HG02588 (cell line): ENCODE measurements around the gene CCNT2.
"Not testable (repeated sequence)": the region's sequence is repeated elsewhere in the genome, so short reads cannot be mapped to it uniquely, and the experiment has no call there.

Experiments
- ATAC-seq: cut with Tn5 transposase; IDR thresholded peaks from one replicate; pipeline ENCODE4 v1.9.1; 2021; ENCODE audit warnings: mild to moderate bottlenecking, moderate library complexity; ENCODE audit not compliant: unreplicated experiment

Gene CCNT2

DNA sequence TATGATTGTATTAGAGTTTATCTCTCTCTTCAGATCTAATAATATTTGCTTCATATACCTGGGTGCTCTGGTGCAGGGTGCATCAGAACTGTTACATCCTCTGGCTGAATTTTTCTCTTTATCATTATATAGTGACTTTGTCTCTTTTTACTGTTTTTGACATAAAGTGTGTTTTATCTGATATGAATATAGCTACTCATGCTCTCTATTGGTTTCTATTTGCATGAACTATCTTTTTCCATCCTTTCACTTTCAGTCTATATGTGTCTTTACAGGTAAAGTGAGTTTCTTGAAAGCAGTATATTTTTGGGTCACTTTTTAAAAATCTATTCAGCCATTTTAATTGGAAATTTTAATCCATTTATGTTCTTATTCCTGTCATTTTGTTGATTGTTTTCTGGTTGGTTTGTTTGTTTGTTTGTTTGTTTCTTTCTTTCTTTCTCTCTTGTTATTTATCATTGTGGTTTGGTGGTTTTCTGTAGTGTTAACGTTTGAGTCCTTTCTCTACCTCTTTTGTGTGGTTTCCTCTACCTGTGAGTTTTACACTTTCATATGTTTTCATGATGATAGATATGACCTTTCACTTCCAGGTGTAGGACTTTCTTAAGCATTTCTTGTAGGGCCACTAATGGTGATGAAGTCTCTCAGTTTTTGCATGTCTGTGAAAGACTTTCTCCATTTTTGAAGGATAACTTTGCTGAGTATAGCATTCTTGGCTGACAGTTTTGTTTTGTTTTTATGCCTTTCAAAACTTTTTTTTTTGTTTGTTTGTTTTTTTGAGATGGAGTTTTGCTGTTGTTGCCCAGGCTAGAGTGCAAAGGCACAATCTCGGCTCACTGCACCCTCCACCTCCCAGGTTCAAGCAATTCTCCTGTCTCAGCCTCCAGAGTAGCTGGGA is 54.9 kb downstream of the CCNT2 start:
- ATAC-seq, result no peak

GRCh38 chr2:134975281-134976009 is 56.8 kb downstream of the CCNT2 start:
- ATAC-seq, result no peak

DNA sequence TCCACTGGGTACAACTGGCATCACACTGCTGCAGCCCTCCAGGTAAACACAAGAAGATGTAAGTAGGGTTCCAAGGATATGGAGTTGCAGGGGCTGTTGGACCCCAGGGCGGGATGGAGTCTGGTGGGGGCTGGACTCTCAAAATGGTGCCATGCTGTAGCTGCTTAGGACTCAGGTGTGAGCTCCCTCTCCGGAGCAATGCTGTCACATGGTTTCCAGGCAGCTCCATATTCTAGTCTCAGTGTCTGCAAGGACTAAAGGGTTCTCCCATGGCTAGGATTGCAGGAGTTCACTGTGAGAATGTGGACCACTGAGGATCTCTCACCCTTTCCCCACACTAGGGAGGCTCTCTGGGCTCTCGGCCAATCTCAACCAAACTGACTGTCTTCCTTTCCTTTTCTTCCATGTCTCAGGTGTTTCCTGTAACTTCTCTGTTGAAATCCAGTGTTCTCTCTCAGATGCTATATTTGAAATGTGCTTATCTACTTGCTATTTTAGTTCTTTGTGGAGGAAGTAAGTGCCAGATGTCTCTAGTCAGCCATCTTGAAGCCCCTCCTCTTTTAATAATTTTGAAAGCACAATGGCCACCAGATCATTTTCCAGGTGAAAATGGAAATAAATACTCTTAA is 57.6 kb downstream of the CCNT2 start:
- no peak for ATAC-seq

DNA sequence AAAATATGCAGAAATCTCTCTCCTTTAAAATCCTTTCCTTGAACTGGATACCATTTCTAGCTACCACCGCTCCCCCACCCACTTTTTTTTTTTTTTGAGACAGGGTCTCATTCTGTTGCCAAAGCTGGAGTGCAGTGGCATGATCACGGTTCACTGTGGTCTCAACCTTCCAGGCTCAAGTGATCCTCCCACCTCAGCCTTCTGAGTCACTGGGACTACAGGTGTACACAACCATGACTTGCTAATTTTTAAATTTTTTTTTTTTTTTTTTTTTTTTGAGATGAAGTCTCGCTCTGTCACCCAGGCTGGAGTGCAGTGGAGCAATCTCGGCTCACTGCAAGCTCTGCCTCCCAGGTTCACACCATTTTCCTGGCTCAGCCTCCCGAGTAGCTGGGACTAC is 58.5 kb downstream of the CCNT2 start:
- not testable (repeated sequence) for ATAC-seq

- no peak for ATAC-seq
Observed at GRCh38 chr2:134979221-134979620, 60.6 kb downstream of the CCNT2 start.

GRCh38 chr2:134980639-134981038 is 62.0 kb downstream of the CCNT2 start:
- no peak for ATAC-seq

DNA sequence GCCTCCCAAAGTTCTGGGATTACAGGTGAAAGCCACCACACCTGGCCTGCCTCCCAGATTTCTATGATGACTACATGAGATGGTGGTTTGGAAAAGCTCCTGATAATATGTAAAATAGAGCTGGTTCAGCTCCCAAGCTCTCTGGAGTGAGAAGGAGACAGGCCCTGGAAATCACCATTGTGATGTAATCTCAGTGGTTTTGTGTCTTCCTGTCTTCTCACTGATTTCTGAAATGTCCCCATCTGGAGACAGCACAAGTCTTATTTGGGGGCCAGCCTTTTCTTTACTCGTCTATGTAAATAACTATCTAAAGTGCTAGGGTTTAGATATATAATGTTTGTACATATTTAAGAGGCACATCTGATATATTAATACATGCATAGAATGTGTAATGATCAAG is 64.0 kb downstream of the CCNT2 start:
- no peak for ATAC-seq

DNA sequence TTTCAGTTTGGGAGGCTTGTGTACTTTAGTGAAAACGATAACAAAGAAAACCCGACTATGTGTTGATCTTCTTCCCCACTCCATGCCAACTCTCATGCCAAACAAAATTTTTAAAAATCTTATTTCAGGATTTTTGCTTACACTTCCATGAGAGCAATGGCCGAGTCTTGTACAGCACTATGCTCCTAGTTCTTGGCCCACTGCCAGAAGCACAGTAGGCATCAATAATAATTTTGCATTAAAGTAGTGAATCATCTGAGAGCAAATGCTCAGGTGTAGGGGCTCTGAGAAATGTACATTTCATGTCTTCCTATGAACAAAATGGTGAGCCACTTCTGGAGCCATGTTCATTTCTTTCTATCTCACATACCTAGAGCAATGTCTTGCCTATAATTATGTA is 66.4 kb downstream of the CCNT2 start:
- ATAC-seq, result no peak

DNA sequence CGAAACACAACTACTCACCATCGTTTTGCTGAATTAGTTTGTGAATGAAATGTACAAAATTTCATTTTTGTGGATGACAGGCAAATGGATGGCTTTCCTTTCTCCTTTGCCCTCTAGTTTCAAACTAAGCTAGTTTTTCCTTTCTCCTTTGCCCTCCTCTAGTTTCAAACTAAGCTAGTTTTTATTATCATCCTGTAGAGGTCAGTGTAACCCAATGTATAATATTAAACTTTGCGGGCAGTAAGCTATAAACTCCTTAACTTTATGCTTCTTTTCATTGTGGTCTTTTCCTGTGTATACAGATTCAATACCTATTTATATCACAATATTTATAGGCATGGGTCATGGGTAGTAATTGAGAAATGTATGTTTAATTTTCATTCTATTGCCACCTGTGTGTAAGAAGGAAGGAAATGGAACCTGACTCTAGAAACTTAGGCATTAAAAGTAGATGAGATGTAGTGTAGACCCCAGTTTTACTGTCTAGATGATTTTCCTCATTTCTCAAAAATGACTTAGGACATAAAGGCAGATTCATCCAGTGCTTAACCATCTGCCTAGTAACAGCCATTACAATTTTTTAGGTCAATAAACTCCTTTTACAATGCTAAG is 70.5 kb downstream of the CCNT2 start:
- no peak for ATAC-seq

DNA sequence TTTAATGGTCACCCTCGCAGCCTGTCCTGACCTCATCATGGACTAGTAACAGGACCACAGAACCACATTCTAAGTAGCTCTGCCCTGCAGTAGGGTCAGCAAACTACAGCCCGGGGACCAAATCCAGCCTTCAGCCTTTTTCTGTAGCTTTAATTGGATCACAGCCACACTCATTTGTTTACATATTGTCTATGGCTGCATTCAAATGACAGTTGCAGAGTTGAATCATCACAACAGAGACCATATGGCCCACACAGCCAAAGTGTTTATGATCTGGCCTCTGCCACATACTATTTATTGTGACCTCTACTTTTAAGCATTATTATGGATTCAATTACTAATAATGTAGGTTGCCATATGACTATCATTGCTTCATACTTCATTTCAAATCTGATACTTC is 80.9 kb downstream of the CCNT2 start:
- no peak for ATAC-seq

GRCh38 chr2:135002836-135003235 is 84.2 kb downstream of the CCNT2 start:
- ATAC-seq, result no peak

GRCh38 chr2:135004005-135004746 is 85.6 kb downstream of the CCNT2 start:
- ATAC-seq, result peak; percentile 91

GRCh38 chr2:135005753-135006152 is 87.1 kb downstream of the CCNT2 start:
- no peak for ATAC-seq
